ENCODE data around the gene THSD7A.

DNA sequence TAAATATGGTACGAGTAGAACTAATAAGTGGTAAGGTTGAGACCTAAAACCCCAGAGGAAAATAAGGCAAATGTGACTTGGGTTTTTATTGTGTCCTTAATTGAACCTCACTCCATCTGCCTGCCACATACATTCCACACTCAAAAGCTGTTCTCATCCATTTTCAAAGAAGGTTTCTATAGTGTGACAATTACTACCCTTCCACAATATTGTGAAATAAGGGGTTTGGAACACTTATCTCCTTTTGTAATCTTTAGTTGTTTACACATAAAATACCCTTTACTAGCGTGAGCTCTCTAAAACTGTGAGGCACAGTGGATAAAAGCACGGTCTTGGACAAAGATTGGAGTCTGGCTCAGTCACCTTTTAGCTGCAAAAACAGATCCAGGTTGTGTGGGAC is 166.6 kb downstream of the THSD7A start:
- TF ChIP-seq CTCF (conservative IDR thresholded peaks at IDR 0.05; ENCODE audit: low read depth, low read length) = no peak
- TF ChIP-seq EZH2 (IDR thresholded peaks at IDR 0.05; ENCODE audit: borderline replicate concordance, low read depth, low read length, poor library complexity, severe bottlenecking) = no peak
